SW 1271 (cell line): ENCODE measurements around the gene COL6A1.
"Not testable (repeated sequence)": the region's sequence is repeated elsewhere in the genome, so short reads cannot be mapped to it uniquely, and the experiment has no call there.

Experiments
- DNase-seq, 2 experiments: peaks; one replicate each; lab custom pipeline; 2025; lab: John Stamatoyannopoulos, UW

Gene COL6A1

GRCh38 chr21:45945066-45945867 is 36.3 kb upstream of the COL6A1 start:
- no peak for DNase-seq

GRCh38 chr21:45945868-45946210 is 35.7 kb upstream of the COL6A1 start:
- no peak for DNase-seq

- DNase-seq = no peak
These were observed 34.3 kb upstream of the COL6A1 start for GRCh38 chr21:45947296-45947695.

GRCh38 chr21:45947716-45948255 is 33.8 kb upstream of the COL6A1 start:
- no peak for DNase-seq

- DNase-seq = no peak
These were observed 32.9 kb upstream of the COL6A1 start for GRCh38 chr21:45948576-45949141.

- DNase-seq = no peak
These were observed 31.4 kb upstream of the COL6A1 start for GRCh38 chr21:45949928-45950739.

- no peak for DNase-seq
These were observed 30.6 kb upstream of the COL6A1 start for GRCh38 chr21:45950740-45951515.

GRCh38 chr21:45951676-45952075 is 29.9 kb upstream of the COL6A1 start:
- DNase-seq = no peak

- not testable (repeated sequence) for DNase-seq
These were observed 29.0 kb upstream of the COL6A1 start for GRCh38 chr21:45952527-45952926.

- no peak for DNase-seq
These were observed 28.6 kb upstream of the COL6A1 start for GRCh38 chr21:45952974-45953373.

GRCh38 chr21:45954261-45954660 is 27.3 kb upstream of the COL6A1 start:
- no peak for DNase-seq

GRCh38 chr21:45954921-45955320 is 26.6 kb upstream of the COL6A1 start:
- no peak for DNase-seq

- no peak for DNase-seq
These were observed 24.0 kb upstream of the COL6A1 start for GRCh38 chr21:45957551-45957950.

GRCh38 chr21:45957981-45958600 is 23.5 kb upstream of the COL6A1 start:
- no peak for DNase-seq

- no peak for DNase-seq
These were observed 22.4 kb upstream of the COL6A1 start for GRCh38 chr21:45959182-45959581.

- no peak for DNase-seq
These were observed 21.7 kb upstream of the COL6A1 start for GRCh38 chr21:45959779-45960390.

- not testable (repeated sequence) for DNase-seq
These were observed 20.2 kb upstream of the COL6A1 start for GRCh38 chr21:45961408-45961807.

- no peak for DNase-seq
These were observed 18.9 kb upstream of the COL6A1 start for GRCh38 chr21:45962531-45963231.

- DNase-seq = no peak
These were observed 18.4 kb upstream of the COL6A1 start for GRCh38 chr21:45963232-45963570.

GRCh38 chr21:45964649-45965048 is 16.9 kb upstream of the COL6A1 start:
- DNase-seq = no peak
